HG03378 (cell line): ENCODE results near the gene R3HDM2.
"Not testable (repeated sequence)": the region's sequence is repeated elsewhere in the genome, so short reads cannot be mapped to it uniquely, and the experiment has no call there.

Experiments used
- ATAC-seq: cut with Tn5 transposase; IDR thresholded peaks from one replicate; pipeline ENCODE4 v1.9.1; 2021; ENCODE audit warnings: mild to moderate bottlenecking, moderate library complexity; ENCODE audit not compliant: unreplicated experiment

Gene R3HDM2

DNA sequence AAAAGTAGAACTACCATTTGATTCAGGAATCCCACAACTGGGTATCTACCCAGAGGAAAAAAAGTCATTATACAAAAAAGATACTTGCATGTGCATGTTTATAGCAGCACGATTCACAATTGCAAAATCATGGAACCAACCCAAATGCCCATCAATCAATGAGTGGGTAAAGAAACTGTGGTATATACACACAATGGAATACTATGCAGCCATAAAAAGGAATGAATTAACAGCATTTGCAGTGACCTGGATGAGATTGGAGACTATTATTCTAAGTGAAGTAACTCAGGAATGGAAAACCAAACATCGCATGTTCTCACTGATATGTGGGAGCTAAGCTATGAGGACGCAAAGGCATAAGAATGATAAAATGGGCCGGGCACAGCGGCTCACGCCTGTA lies 154.6 kb downstream of the R3HDM2 start:
- not testable (repeated sequence) for ATAC-seq

DNA sequence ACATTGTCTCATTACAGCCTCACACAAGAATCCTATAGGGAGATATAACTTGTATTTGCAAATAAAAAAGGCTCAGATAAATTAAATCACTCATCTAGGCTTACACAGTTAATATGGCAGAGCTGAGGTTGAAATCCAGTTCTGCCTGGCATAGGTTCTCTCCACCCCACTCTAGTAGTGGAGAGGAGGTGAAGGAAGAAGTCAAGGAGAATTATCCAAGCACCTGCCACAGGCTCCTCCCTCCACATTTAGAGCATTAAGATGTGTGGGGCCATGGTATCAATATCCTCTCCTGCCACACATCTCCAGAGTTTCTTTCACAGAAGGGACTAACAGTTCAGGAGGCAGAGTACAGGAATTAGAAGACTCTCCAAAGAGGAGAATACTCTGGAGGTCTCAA lies 157.3 kb downstream of the R3HDM2 start:
- ATAC-seq: no peak

DNA sequence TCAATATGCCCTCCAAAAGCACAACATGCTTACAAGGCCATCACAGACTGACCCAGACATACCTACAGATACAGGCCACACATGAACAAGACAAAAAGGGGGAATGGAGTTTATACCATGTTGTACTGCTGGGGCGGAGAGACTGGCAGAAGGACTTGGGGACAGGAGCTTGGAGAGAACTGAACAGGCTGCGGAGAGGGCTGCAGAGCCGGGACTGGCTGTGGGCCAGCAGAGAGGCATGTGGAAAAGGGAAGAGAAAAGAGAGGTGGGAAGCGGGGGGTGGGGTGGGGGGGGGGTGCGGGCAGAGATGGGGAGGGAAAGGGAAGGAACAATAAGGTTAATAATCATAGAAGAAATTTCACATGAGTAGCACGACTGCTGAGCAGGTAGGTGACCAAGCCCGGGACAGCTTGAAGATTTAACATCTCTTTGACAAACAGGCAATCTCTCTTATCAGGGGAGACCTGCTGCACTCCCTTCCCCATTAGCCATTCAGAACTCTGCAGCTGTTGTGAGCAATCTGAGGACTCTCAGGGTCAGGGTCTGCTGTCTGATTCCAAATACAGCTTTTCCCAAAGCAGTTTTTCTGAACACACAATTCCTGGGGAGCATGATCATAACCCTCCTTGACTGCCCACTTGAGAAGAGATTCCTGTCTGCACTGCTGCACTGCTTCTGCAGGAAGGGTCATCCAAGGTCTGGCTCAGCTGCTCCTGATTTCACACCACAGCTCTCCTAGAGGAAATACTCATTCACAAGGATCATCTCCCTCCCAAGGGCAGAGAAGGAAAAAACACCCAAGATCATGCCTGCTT lies 158.3 kb downstream of the R3HDM2 start:
- ATAC-seq: no peak

DNA sequence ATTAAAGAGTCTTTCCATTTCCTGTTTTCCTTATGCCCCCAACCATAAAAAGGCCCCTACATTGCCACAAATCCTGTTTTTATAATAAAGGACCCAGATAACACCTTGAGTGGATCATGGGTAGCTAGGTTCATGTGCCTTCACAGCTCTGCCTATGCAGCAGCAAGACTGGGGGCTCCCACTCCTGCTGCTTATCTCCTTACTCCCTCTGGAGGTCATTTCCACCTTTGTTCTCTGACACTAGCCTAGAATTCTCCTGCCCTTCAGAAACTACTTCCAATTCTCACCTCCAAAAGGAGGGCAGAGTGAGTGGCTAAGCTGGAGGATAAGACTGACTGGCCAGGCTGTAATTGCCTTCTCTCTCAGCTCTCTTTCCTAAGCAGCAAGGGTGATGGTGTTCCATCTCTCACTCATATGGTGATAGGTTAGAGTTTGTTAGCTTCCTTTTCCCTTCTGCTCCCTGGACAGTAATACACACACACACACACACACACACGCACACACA lies 159.8 kb downstream of the R3HDM2 start:
- ATAC-seq: no peak

DNA sequence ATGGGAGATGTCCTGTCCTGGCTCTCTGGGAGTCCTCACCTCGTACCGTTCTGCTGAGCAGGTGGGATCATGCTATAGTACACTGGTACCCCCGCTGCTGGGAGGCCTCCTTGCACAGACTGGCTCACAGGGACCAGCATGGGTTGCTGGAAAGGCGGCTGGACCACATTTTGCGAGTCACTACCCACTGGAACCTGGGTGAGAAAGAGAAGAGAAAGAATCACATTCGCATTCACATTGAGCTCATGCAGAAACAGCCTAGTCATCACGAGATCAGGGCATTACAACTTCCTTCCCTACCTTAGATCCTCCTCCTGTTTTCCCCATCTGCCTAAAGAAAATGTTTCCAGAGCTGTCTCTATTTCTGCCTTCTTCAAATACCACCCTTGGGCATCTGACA lies 162.6 kb downstream of the R3HDM2 start:
- no peak for ATAC-seq

DNA sequence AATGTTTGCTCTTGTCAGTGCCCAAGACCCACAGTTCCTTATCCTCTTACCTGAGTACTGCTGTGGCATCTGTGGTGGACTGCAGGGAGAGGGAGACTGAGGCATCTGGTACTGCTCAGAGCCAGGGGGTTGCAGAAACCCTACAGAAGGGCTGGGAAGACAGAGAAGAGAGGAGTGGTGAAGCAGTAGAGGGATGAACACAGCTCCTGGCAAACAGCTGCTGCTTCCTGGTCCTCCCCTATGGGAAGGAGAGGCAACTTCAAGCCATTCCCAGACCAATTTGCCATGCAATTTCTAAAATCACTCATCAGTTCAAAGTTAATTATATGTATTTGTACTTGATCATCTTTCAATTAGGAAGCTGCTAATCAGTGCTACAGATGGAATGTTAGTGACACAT lies 164.2 kb downstream of the R3HDM2 start:
- ATAC-seq: no peak

DNA sequence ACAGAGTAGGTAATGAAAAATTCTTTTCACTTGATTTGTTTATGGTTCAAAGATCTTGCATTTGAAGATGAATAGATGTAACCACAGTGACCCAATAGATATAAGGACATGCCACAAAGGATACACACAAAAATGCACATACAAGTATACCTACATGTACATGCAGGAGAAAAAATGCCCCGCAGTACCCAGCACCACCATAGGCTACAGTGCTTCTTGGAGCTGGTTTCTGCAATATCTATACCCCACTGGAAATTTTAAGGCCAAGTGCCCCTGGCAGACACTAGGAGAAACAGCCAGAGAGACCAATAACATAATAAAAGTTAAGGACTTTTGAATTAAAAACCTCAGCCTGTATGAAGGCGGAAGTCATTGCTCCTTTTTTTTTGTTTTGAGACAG lies 167.7 kb downstream of the R3HDM2 start:
- ATAC-seq: no peak

DNA sequence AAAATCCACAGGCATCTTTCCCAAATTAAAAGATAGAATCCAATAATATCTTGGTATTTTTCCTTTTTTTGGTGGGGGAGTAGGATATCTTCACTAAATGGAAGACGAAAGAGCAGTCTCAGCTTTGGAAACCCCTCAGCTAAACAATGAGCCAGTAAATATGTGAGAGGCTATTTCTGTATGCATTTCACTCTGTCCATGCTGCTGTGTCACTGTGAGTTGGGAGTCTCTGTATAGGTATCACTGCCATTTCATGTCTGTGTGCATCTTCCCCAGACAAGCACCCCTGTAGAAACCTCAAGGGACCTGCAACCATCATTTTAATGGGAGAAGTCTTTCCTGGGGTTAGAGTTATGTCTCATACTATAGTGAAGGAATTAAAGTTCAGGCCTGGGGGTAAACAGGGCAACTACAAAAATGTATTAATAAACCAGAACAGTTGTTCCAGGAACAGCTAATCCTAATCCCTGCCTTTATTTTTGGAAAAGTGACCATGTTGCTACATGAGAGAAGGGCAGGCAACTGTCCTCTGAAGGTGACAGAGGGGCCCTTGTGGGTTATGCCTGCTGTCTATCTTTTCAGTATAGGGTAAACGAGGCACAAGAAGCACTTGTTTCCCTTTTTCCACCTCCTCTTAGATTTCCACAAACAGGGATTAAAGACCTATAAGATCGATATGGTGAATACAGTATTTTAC lies 168.6 kb downstream of the R3HDM2 start:
- no peak for ATAC-seq

DNA sequence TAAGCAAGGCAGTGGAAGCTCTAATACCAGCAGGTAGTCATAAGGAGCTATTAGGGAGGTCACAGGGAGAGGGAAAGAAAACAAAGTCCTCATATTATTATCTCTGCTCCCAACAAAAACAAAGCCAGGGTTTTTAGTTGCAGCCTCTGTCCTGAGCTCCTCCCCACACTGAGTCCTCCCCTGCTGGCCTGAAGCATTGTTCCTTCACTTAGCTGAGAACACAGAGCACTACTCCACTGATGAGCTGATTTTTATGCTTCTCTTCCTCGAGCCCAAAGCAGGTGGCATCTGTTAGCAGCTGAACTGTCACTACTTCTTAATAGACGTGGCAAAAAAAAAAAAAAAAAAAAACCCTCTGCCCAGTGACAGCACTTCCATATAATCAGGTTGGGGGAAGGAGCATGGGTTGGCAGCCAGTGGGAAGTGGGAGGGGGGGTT lies 169.4 kb downstream of the R3HDM2 start:
- no peak for ATAC-seq

DNA sequence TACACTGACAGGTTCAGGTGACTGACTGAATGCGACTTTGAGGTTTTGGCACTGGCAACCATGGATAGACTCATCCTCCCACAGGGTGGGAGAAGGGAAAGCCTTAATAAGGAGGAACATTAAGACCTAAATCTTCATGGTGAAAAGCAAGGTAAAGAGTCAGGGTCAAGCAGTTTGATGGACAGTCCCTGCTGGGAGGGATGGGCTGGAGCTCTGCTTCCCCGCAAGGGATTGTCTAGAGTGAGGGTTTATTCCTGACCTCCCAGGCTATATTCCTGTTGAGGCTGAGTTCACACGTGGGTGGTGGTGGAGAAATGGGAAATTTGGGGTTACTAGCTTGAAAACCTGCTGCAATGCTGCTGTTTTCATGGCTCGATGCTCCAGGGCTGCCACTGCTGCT lies 170.5 kb downstream of the R3HDM2 start:
- ATAC-seq: no peak

DNA sequence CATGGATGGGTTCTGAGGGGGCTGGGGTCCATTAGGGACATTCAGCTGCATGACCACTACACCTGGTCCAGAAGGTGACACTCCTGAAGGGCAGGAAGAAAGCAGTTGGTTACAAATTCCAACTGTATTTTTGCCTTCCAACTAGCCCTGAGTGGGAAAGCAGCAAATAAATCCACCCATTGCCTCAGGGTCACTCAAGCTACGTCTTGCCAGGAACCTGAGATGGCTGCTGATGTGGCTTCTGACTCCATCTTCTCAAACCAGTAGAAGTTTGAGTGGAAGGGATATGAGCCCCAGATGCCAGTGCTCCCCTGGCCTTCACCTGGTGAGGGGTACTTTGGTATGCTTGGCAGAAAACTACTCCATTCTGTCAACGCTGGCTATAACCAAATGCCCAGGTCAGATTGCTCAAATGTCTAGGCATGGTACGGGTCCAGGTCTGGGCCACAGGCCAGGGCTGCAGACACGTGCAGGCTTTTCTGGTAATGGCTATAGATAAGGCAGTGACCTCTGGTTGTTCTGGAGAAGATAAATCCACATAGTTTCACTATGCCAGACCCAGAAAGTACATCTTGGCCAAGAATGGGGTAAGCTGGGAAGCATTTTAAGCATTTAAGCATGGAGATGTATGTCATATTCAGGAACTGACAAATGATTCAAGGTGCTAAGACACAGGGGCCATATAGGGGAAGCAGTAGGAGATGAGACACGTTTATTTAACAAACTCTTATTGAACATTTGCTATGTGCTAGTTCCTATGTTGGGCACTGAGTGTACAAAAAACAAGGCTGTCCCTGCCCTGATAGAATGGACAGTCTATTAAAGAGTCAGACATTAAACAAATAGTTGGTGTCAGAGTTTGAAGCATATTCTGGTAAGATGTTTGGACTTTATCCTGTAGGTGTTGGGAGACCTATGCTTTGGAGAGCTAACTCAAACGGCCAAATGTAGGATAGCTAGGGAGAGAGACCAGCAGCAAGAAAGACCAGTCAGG lies 171.6 kb downstream of the R3HDM2 start:
- no peak for ATAC-seq

DNA sequence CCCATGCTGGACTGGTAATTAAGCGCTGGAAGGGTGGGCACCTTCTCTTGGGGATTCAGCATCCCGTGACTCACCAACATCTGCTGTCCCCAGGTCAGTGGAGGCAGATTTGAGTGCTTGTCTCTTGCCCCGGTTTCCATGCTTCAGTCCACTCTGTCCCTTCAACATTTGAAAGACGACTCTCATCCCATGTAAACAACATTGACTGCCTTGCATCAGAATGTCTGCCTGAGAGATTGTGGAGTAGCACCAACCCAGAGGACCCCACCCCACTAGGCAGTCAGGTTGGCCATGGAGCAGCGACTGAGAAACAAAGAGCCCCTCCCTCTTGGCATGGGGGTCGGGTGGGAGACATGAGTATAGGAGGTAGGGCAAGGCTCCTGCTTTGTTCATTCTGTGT lies 174.9 kb downstream of the R3HDM2 start:
- no peak for ATAC-seq

DNA sequence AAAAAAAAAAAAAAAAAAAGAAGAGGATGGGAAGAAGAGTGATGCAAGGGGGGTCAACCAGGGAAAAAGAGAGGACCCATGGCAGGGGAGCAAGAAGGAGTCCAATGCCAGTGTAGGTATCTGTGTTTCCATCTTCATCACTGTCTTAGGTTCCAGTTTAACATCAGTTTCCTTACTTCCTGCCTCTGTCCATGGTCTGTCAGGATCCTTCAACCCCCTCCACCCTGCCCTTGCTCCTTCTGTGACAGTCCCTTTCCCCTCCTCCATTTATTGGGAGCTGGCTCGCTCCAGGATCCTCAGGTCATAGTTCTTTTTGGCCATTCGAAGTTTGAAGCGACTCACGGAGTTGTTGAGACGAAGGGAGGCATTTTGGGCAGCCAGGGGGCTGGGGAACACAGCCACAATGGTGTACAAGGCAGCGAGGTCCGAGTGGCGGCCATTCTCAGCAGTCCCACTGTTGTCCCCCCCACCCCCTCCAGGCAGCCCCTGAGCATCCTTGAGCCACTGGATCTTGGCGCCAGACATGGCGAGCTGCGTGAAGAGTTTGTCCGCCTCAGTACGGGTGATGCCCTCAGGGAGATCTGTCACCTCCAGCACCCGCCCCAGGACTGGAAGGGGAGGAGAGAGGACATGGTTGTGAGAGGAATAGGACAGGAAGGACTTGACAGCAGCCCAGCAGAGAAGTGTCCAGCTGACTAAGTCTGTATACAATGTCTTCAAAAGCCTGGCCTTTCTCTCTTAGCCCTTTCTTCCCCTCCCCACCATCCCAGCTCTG lies 176.2 kb downstream of the R3HDM2 start:
- ATAC-seq: no peak

DNA sequence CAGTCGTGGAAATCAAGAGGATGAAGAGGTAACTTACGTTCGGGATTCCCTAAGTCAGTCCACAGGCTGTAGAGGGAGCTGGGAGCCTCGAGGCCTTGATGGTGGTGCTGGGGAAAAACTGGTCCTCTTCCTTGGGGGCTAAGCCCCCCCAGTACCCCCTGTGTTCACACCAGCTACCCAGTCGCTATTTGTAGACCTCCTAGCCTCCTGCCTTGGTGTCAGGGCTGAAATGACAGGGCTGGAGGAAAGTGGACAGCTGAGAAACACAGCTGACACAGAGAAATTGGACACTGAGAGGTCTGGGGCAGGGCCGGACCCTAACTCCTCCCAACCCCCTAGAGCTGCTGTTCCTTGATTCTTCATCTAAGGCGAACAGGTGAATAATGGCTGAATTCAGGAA lies 179.9 kb downstream of the R3HDM2 start, which contains the start of gene STAC3:
TSS of gene STAC3 (minus strand) at position 232 of the 400 bp plus-strand sequence. CDS start 1,551 bp downstream, outside the sequence.
- ATAC-seq: no peak

DNA sequence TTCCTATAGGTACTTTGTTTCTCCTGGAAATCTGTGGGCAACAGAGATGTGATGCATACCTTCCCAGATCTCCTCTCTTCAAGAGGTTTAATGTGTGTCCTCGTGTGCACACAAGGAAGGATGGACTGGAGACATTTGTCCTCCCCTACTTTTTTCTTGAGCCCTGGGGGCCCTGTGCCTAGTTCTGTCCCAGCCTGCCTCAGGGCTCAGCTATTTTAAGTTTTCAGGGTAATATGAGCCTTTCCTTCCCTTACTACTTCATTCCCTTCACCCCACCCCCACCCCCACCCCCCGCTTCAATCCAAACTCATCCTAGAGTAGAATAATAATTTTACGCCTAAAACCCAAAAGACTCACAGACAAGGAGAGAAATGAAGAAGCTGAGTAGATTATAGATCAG lies 180.3 kb downstream of the R3HDM2 start:
- no peak for ATAC-seq

DNA sequence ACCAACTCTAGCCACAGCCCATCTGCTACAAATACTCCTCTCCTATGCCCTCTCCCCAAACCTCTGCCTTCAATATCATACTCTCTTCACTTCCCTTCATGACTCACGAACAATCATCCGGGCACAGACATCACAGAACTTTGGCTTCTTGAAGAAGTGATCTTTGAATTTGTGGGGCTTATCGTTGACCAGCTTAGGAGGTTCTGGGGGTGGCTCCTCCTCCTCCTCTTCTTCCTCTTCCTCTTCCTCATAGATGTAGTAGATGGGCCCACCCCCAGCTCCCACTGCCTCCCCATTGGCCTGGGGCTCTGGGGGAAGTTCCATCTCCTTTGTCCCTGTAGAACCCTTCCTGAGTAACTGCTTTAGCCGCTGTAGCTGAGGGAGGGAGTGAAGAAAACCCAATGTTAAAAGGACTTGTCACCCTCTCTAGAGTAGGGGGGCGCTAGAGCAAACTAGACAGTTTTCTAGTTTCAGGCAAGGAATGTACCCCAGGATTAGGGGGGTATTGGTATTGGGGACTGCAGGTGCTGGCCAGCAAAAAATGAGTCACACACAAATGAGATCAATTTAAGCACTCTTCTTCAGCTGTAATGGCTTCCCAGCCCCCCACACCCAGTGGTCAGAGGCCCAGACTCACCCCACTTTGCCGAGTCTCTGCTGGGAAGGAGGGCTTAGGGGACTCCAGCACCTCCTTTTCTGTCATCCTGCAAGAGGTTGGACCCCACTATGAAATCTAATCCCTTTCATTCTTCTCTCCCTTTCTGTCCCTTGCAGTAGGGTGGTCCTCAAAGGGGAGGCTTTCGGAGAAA lies 181.7 kb downstream of the R3HDM2 start:
- no peak for ATAC-seq

DNA sequence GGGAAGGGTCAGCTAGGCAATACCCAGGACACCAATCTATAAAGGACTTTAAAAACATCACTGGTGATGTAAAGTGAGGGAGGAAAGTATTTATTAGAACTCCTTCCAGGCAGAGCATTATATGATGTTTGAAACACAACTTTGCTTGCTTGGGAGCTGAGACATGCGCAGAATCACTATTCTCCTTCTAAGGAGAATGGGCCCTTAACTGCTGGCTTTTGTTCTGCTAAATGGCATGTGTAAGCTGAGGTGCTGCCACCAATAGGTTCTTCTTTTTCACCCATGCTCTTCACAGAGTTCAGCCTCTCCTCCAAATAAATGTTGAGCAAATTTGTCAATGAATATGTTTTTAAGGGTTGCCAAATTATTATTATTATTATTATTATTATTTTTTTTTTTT lies 183.8 kb downstream of the R3HDM2 start:
- ATAC-seq: no peak

DNA sequence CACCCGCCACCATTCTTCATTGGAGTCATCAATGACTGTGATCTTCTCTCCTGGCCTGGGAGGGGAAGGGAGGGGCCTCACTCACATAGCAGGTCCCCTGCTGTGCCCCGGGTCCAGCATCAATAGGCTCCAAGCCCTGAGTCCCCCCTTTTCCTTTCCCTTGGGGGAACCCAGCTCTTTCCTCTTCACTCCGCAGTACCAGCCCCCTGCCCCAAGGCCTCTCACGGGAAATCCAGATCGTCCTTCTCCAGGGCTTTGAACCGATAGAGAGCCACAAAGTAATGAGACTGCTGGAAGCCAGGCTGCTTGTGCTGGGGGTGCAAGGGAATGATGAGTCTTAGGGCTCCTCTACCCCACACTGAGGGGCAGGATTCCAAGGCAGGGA lies 186.5 kb downstream of the R3HDM2 start:
- no peak for ATAC-seq
